ENCODE results near the gene AP2S1. TPM values are rescaled to one million over a fixed set of nuclear protein-coding genes. Genes with fewer than 3 reads are reported as not detected.

The AP2S1 gene
- total RNA-seq, 2 experiments from 2014 or later: 108 to 117 TPM

GRCh38 chr19:46852830-46853229 lies 2.2 kb upstream of the AP2S1 start:
- peaks cover 26% of the 10 kb centered on the region for H3K4me1 Mint-ChIP-seq (ENCODE audit: low read depth)
- H3K4me3 Mint-ChIP-seq: no peak overlapping the region
- intact Hi-C loops (cut with micrococcal nuclease): loop anchor here (5.0 kb wide), 1 partner anchor 106 kb away; the partner anchor contains the start of genes FKRP and STRN4
- H3K9me3 Mint-ChIP-seq: no peaks in the 10 kb centered on the region
- no peaks in the 10 kb centered on the region for H3K27me3 Mint-ChIP-seq
- H3K36me3 Mint-ChIP-seq: no peaks in the 10 kb centered on the region
- no peak overlapping the region for H3K27ac Mint-ChIP-seq
- POLR2A ChIA-PET: no interaction called here
- no peak for DNase-seq
- CTCF ChIA-PET: interaction anchor here (1.2 to 3.4 kb wide), 2 partner anchors 12 to 139 kb away, joined by 4 to 22 read pairs; no protein-coding TSS in a partner anchor

DNA sequence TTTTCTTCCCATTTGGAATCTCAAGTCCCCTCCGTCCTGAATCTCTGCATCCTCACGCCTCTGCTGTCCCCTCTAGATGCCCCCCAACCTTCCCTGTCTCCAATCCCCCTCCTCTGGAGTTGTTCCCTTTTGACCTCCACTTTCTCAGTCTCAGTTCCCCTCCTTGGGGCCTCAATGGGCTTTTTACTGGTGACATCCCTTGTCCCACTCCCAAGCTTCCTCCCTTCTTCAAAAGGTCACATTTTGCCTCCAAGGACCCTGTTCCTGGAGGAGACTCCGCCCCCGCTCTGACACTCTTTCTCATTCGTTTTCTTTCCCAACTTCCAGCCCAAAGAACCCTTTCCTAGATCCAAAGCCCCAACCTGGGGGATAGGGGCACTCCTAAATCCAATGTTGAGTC lies 1.0 kb downstream of the AP2S1 start:
- Mint-ChIP-seq H3K27me3 (no peaks in the 10 kb centered on the region), H3K4me3 (peak overlapping the region; percentile 95), H3K36me3 (peaks cover 4% of the 10 kb centered on the region), H3K9me3 (no peaks in the 10 kb centered on the region), H3K4me1 (ENCODE audit: low read depth) (peaks cover 17% of the 10 kb centered on the region), H3K27ac (peak overlapping the region; percentile 80)
- ChIA-PET POLR2A (no interaction called here), CTCF (interaction anchor here (1.4 to 3.4 kb wide), 3 partner anchors 9 to 189 kb away, joined by 3 to 22 read pairs (median 3); partner anchors contain the start of gene DACT3)
- DNase-seq: no peak
- intact Hi-C loops (cut with micrococcal nuclease): loop anchor here (1.0 to 5.0 kb wide), 3 partner anchors 11 to 102 kb away; partner anchors contain the start of genes ARHGAP35, FKRP, SLC1A5 and STRN4

GRCh38 chr19:46848389-46848788 lies 2.3 kb downstream of the AP2S1 start:
- intact Hi-C loops (cut with micrococcal nuclease): no loop called here
- Mint-ChIP-seq H3K4me1 (ENCODE audit: low read depth) (peaks cover 17% of the 10 kb centered on the region), H3K9me3 (no peaks in the 10 kb centered on the region), H3K36me3 (peaks cover 7% of the 10 kb centered on the region), H3K27me3 (no peaks in the 10 kb centered on the region), H3K27ac (no peak overlapping the region), H3K4me3 (no peak overlapping the region)
- CTCF ChIA-PET: no interaction called here
- no peak for DNase-seq
- POLR2A ChIA-PET: interaction anchor here (0.5 kb wide), 1 partner anchor 68 kb away, joined by 3 read pairs; no protein-coding TSS in a partner anchor

GRCh38 chr19:46847528-46847927 lies 3.1 kb downstream of the AP2S1 start:
- POLR2A ChIA-PET: no interaction called here
- no peak overlapping the region for H3K4me3 Mint-ChIP-seq
- H3K27ac Mint-ChIP-seq: no peak overlapping the region
- peaks cover 17% of the 10 kb centered on the region for H3K4me1 Mint-ChIP-seq (ENCODE audit: low read depth)
- CTCF ChIA-PET: no interaction called here
- H3K36me3 Mint-ChIP-seq: peaks cover 16% of the 10 kb centered on the region
- no peaks in the 10 kb centered on the region for H3K9me3 Mint-ChIP-seq
- no peaks in the 10 kb centered on the region for H3K27me3 Mint-ChIP-seq
- no peak for DNase-seq
- intact Hi-C loops (cut with micrococcal nuclease): no loop called here

GRCh38 chr19:46845959-46846459 lies 4.6 kb downstream of the AP2S1 start:
- intact Hi-C loops (cut with micrococcal nuclease): no loop called here
- Mint-ChIP-seq H3K27me3 (no peaks in the 10 kb centered on the region), H3K4me1 (ENCODE audit: low read depth) (peaks cover 19% of the 10 kb centered on the region), H3K4me3 (no peak overlapping the region), H3K27ac (no peak overlapping the region), H3K9me3 (no peaks in the 10 kb centered on the region), H3K36me3 (peaks cover 24% of the 10 kb centered on the region)
- CTCF ChIA-PET: interaction anchor here (0.7 kb wide), 1 partner anchor 11 kb away, joined by 3 read pairs; no protein-coding TSS in a partner anchor
- POLR2A ChIA-PET: no interaction called here
- no peak for DNase-seq

- intact Hi-C loops (cut with micrococcal nuclease): no loop called here
- Mint-ChIP-seq H3K36me3 (peaks cover 24% of the 10 kb centered on the region), H3K27me3 (no peaks in the 10 kb centered on the region), H3K9me3 (no peaks in the 10 kb centered on the region), H3K4me1 (ENCODE audit: low read depth) (peaks cover 5% of the 10 kb centered on the region), H3K4me3 (no peak overlapping the region), H3K27ac (no peak overlapping the region)
- ChIA-PET CTCF (interaction anchor here (0.9 to 1.8 kb wide), 4 partner anchors 87 to 169 kb away, joined by 4 to 9 read pairs (median 5); no protein-coding TSS in a partner anchor), POLR2A (no interaction called here)
- DNase-seq: no peak
Measured at GRCh38 chr19:46844067-46844489, 6.6 kb downstream of the AP2S1 start.

DNA sequence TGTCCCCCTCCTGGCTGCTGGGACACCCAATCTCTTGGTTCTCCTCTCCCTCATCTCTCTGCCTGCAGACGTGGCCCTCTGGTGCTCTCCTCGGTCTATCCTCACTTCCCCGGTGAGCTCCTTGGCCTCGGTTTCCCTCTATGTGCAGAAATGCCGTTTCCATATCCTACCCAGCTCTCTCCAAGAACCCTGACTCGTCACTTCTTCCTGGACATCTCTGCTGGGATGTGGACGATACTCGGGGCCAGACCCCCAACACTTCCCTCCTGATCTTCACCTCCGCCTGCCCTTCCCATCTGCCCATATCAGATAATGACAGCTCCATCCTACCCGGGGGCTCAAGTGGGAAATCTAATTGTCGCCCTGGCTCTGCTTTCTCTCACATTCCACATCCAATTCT lies 7.9 kb downstream of the AP2S1 start:
- no peaks in the 10 kb centered on the region for H3K9me3 Mint-ChIP-seq
- ChIA-PET POLR2A (no interaction called here), CTCF (interaction anchor here (0.9 to 1.4 kb wide), 2 partner anchors 85 to 91 kb away, joined by 3 to 4 read pairs; no protein-coding TSS in a partner anchor)
- peaks cover 4% of the 10 kb centered on the region for H3K4me1 Mint-ChIP-seq (ENCODE audit: low read depth)
- peaks cover 28% of the 10 kb centered on the region for H3K36me3 Mint-ChIP-seq
- DNase-seq: no peak
- no peak overlapping the region for H3K4me3 Mint-ChIP-seq
- intact Hi-C loops (cut with micrococcal nuclease): no loop called here
- no peaks in the 10 kb centered on the region for H3K27me3 Mint-ChIP-seq
- H3K27ac Mint-ChIP-seq: no peak overlapping the region

GRCh38 chr19:46841458-46842083 lies 9.1 kb downstream of the AP2S1 start:
- intact Hi-C loops (cut with micrococcal nuclease): no loop called here
- Mint-ChIP-seq H3K36me3 (peaks cover 26% of the 10 kb centered on the region), H3K9me3 (no peaks in the 10 kb centered on the region), H3K4me1 (ENCODE audit: low read depth) (peaks cover 2% of the 10 kb centered on the region), H3K4me3 (no peak overlapping the region), H3K27ac (no peak overlapping the region), H3K27me3 (no peaks in the 10 kb centered on the region)
- ChIA-PET POLR2A (no interaction called here), CTCF (interaction anchor here (0.7 to 3.2 kb wide), 16 partner anchors 9 to 302 kb away, joined by 3 to 78 read pairs (median 7); partner anchors contain the start of gene AP2S1)
- DNase-seq: no peak

DNA sequence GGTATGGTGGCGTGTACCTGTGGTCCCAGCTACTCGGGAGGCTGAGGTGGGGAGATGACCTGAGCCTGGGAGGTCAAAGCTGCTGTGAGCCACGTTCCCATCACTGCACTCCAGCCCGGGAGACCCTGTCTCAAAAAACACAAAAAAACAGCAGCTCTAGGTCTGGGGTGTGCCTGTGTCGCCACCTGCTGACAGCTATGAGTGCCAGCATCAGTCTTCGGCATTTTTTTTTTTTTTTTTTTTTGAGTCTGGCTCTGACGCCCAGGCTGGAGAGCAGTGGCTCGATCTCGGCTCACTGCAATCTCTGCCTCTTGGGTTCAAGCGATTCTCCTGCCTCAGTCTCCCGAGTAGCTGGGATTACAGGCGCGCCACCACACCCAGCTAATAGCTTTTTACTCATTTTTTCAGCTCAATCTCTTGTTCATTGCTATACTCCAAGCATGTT lies 10.1 kb downstream of the AP2S1 start:
- Mint-ChIP-seq H3K36me3 (peaks cover 26% of the 10 kb centered on the region), H3K27me3 (no peaks in the 10 kb centered on the region), H3K4me3 (no peak overlapping the region), H3K4me1 (ENCODE audit: low read depth) (peaks cover 2% of the 10 kb centered on the region), H3K27ac (peak overlapping the region; percentile 38), H3K9me3 (no peaks in the 10 kb centered on the region)
- DNase-seq: peak; percentile 65
- intact Hi-C loops (cut with micrococcal nuclease): loop anchor here (1.0 kb wide), 1 partner anchor 83 kb away; no protein-coding TSS in a partner anchor
- ChIA-PET POLR2A (interaction anchor here (0.6 kb wide), 1 partner anchor 423 kb away, joined by 3 read pairs; no protein-coding TSS in a partner anchor), CTCF (interaction anchor here (0.6 to 3.2 kb wide), 38 partner anchors 9 to 499 kb away, joined by 3 to 78 read pairs (median 5); partner anchors contain the start of genes AP2S1, DACT3 and SLC1A5)

DNA sequence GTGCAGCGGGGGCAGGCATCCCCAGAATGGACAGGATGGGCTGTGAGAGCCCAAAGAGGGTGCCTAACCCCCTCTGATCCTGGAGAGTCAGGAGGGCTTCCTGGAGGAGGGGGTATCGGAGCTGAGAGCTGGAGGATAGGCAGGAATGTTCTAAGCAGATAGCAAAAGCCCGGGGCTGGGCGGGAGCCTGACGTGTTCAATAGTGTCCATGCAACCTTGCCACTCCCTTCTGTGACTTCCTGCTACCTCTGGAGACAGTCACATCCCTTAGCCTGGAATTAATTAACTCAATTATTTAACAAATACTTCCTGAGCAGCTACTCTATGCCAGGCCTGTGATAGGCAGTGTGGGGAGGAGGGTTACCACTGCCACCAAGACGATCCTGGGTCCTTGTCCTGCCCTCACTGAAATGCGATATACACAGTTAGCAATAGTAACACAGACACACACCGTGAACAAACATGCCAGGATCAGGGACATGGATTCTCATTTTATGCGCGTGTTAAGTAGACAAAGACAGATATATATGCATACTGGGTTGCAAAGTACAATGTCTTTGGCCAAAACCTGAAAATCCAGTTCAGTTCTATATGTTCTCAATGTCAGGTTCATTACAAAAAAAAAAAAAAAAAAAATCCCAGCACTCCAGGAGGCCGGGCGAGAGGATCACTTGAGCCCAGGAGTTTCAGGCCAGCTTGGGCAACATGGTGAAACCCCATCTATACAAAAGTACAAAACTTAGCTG lies 10.7 kb downstream of the AP2S1 start:
- CTCF ChIA-PET: interaction anchor here (0.6 to 3.2 kb wide), 33 partner anchors 8 to 500 kb away, joined by 3 to 78 read pairs (median 5); partner anchors contain the start of genes AP2S1, DACT3 and SLC1A5
- no peak overlapping the region for H3K4me3 Mint-ChIP-seq
- H3K4me1 Mint-ChIP-seq (ENCODE audit: low read depth): peaks cover 2% of the 10 kb centered on the region
- peaks cover 26% of the 10 kb centered on the region for H3K36me3 Mint-ChIP-seq
- POLR2A ChIA-PET: interaction anchor here (0.6 kb wide), 1 partner anchor 422 kb away, joined by 3 read pairs; no protein-coding TSS in a partner anchor
- peak overlapping the region; percentile 38 for H3K27ac Mint-ChIP-seq
- H3K27me3 Mint-ChIP-seq: no peaks in the 10 kb centered on the region
- intact Hi-C loops (cut with micrococcal nuclease): loop anchor here (1.0 kb wide), 1 partner anchor 83 kb away; no protein-coding TSS in a partner anchor
- no peaks in the 10 kb centered on the region for H3K9me3 Mint-ChIP-seq
- DNase-seq: no peak

DNA sequence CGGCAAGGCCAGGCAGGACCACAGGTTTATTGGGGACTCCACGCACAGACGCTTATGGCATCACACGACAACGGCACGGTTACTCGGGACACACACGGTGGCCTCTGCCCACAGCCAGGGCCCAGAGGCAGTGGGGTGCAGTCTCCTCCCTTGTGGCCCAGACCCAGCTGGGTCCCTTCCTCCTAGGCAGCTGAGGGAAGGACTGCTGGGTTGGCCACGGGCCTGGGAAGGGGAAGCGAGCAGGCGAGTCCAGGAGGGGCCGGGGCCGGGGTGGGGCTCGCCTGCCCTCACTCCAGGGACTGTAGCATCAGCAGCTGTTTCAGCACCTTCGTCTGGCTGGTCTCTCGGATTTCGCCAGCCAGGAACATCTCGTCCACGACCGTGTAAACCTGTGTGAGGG lies 12.5 kb downstream of the AP2S1 start:
- H3K9me3 Mint-ChIP-seq: no peaks in the 10 kb centered on the region
- ChIA-PET CTCF (interaction anchor here (0.8 to 1.9 kb wide), 3 partner anchors 53 to 356 kb away, joined by 3 to 7 read pairs (median 7); no protein-coding TSS in a partner anchor), POLR2A (no interaction called here)
- intact Hi-C loops (cut with micrococcal nuclease): no loop called here
- no peak overlapping the region for H3K4me3 Mint-ChIP-seq
- no peak for DNase-seq
- H3K27ac Mint-ChIP-seq: no peak overlapping the region
- no peaks in the 10 kb centered on the region for H3K27me3 Mint-ChIP-seq
- H3K4me1 Mint-ChIP-seq (ENCODE audit: low read depth): peaks cover 2% of the 10 kb centered on the region
- peaks cover 20% of the 10 kb centered on the region for H3K36me3 Mint-ChIP-seq
